Ishikawa (cell line): ENCODE data around the gene MAP3K2.

Experiments
- CEBPB ChIP-seq: IDR thresholded peaks from 2 replicates; pipeline ENCODE4 v1.6.1; 2012
- EGR1 ChIP-seq: IDR thresholded peaks from 2 replicates; pipeline ENCODE4 v1.6.1; 2012
- EP300 ChIP-seq: IDR thresholded peaks from 2 replicates; pipeline ENCODE4 v1.6.1; 2012; ENCODE audit warnings: borderline replicate concordance
- MAX ChIP-seq: IDR thresholded peaks from 2 replicates; pipeline ENCODE4 v1.6.1; 2012
- NFIC ChIP-seq: IDR thresholded peaks from 2 replicates; pipeline ENCODE4 v1.6.1; 2012
- RAD21 ChIP-seq: IDR thresholded peaks from 2 replicates; pipeline ENCODE4 v1.6.1; 2012; ENCODE audit warnings: low read depth
- TAF1 ChIP-seq: IDR thresholded peaks from 2 replicates; pipeline ENCODE4 v1.6.1; 2012; ENCODE audit warnings: low read depth, mild to moderate bottlenecking
- TCF12 ChIP-seq: IDR thresholded peaks from 2 replicates; pipeline ENCODE4 v1.6.1; 2012; ENCODE audit warnings: low read depth
- USF1 ChIP-seq: IDR thresholded peaks from 2 replicates; pipeline ENCODE4 v1.6.1; 2012
- YY1 ChIP-seq: IDR thresholded peaks from 2 replicates; pipeline ENCODE4 v1.6.1; 2012; ENCODE audit warnings: low read depth
- TF ChIP-seq, protein P1 (sequence below): IDR thresholded peaks from 2 replicates; pipeline ENCODE4 v1.6.1; 2012; ENCODE audit warnings: low read depth, mild to moderate bottlenecking

DNA sequence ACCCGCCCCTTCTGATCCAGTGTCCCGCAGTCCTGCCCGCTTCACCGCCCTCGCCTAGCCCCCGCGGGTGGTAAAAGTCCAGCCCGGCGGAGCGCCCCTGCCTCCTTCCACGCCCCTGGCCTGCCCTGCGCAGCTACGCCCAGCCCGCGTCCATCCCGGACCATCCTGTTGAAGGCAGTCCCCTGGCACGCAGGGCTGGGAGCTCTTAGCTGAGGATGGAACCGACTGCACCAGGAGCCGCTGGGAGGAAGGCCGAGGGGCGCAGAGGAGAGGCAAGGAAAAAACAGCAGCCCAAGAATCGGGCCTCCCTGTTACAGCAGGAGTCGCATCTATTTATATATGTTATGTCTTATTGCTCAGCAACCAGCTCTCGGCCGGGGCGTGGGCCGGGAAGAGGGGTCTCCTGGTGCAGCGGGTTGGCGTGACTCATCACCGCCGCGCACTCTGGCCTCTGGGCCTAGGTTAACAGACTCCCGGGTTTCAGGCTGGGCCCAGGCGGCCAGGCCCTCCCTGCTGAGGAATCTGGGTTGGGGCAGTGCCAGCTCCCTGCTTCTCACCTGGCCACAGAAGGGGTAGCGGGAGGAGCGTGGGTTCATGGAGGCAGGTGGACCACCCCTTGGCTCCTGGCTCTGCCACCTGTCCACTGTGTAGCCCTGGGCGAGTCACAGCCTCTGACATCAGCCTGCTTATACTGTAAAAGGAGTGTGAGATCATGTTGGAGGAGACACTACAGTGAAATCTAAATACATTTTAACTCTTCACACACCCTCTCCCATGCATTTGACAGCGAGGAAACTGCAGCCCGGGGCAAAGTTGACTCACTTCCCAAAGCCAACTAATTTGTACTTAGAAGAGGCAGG, 13.4 kb upstream of the MAP3K2 start:
- TF ChIP-seq, protein P1, sequence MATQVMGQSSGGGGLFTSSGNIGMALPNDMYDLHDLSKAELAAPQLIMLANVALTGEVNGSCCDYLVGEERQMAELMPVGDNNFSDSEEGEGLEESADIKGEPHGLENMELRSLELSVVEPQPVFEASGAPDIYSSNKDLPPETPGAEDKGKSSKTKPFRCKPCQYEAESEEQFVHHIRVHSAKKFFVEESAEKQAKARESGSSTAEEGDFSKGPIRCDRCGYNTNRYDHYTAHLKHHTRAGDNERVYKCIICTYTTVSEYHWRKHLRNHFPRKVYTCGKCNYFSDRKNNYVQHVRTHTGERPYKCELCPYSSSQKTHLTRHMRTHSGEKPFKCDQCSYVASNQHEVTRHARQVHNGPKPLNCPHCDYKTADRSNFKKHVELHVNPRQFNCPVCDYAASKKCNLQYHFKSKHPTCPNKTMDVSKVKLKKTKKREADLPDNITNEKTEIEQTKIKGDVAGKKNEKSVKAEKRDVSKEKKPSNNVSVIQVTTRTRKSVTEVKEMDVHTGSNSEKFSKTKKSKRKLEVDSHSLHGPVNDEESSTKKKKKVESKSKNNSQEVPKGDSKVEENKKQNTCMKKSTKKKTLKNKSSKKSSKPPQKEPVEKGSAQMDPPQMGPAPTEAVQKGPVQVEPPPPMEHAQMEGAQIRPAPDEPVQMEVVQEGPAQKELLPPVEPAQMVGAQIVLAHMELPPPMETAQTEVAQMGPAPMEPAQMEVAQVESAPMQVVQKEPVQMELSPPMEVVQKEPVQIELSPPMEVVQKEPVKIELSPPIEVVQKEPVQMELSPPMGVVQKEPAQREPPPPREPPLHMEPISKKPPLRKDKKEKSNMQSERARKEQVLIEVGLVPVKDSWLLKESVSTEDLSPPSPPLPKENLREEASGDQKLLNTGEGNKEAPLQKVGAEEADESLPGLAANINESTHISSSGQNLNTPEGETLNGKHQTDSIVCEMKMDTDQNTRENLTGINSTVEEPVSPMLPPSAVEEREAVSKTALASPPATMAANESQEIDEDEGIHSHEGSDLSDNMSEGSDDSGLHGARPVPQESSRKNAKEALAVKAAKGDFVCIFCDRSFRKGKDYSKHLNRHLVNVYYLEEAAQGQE, result no peak
- peak; percentile 23; the same call in 1 of the 2 replicates for TF ChIP-seq EP300
- peak; percentile 67 for TF ChIP-seq NFIC
- no peak; the same call in 1 of the 2 replicates for TF ChIP-seq MAX
- no peak for TF ChIP-seq RAD21
- TF ChIP-seq TCF12, result peak; percentile 67; the same call in 1 of the 2 replicates
- no peak for TF ChIP-seq CEBPB
- TF ChIP-seq TAF1, result 0 out of 2 replicates have a peak, but pooled peaks have one; percentile 29
- TF ChIP-seq EGR1, result no peak
- TF ChIP-seq YY1, result 0 out of 2 replicates have a peak, but pooled peaks have one; percentile 15
- TF ChIP-seq USF1, result no peak
